GM19452 (cell line): ENCODE data around the gene KREMEN1.

Experiments used
- ATAC-seq: cut with Tn5 transposase; IDR thresholded peaks from one replicate; pipeline ENCODE4 v1.9.1; 2021; ENCODE audit not compliant: unreplicated experiment

KREMEN1 gene

DNA sequence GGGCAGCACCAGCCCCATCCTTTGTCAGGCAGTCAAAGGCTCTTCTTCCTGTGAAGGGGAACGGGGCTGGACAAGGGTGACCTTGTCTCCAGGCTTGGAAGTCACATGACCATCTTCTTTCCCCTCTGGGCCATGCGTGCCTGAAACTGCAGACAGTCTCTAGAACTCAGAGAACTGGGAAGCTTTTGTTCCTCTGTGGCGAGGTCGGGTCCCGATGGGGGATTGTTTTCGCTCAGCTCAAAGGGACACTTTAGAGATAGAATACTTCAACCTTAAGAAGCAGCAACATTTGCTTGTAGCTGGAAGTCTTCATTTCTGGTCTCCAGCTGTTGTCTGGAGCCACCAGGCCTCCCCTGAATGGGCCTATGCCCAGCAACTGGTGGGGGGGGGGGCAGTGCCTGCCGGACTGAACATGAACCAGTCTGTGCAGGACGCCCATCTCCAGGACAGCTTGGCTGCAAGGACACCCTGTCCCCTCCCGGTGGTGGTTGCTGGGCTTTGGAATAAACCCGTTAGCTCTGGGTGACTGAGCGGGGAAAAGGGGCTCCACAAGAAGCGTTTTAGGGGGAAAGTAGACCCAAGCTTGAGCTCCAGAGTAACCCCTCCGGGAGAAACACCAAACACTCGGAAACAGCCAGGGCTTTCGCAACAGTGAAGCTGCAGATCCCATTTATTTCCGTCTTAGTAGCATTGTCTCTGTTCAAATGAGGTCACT, 77.2 kb downstream of the KREMEN1 start:
- ATAC-seq, result no peak

DNA sequence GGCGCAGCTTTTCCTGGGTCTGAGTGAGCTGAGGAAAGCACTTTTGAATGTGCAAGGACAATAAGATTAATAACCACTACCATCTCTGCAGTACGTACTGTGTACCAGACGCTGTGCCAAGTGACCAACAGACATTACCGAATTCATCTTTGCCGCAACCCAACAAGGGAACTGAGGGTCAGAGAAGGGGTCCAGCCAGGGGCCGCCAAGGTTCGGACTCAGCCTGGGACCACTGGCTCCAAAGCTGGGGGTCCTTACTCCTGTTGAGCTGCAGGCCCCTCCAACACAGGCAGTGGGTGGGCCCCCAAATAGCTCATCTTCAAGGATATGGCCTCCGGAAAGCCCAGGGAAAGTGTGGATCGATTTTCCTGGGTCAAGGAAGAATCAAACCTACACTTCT, 77.9 kb downstream of the KREMEN1 start:
- no peak for ATAC-seq

DNA sequence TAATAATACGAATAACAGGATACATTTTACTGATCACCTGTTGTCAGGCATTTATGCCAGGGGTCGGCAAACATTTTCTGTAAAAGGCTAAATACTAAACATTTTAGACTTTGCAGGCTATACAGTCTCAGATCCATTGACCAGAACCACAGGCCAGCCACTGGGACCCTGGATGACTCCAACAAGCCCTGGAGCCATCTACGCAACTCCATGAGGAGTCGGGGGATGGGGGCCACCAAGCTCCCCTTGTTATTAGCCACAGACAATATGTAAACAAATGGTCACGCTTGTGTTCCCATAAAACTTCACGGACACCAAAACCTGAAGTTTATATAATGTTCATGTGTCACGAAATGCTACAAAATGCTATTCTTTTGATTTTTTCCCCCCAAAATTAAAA, 78.5 kb downstream of the KREMEN1 start:
- no peak for ATAC-seq

DNA sequence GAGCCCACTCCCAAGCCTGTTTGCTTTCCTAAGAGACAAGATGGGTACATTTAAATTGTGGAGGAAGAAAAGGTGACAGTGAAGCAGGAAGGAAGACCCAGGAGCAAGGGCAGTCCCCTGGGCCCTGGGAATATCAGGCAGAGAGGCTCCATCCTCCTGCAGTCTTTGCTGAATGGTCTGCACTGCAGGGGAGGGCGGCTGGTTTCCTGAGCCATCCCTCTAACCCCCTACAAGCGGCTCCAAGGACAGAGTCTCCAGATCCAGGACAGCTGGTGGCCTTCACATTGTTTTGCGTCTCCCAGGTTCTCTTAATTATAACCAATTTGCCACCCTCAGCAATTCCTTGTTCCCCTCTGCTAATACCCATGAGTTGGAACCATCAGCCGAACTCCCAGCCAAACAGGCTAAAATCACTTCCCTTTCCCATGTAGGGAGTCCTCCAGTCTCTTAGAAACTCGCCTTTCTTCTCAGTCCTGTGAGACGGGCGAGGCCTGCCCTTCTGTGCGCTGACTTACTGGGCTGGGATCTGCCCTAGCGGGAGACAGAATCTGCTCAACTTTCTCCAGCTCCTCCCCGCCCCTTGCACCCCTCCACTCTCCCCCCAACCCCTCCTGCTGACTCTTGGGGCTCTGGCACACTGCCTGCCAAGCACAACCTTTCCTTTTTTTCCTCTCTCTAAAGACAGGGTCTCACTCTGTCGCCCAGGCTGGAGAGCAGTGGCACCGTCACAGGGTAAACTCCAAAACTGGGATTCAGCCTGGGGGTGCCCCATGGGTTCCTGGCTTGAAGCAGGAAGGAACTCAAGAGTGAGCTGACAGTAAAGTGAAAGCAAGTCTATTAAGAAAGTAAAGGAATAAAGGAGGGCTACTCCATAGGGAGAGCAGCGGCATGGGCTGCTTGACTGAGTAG, 79.5 kb downstream of the KREMEN1 start:
- no peak for ATAC-seq

- ATAC-seq, result no peak
These were observed 80.3 kb downstream of the KREMEN1 start for GRCh38 chr22:29152954-29153719.

DNA sequence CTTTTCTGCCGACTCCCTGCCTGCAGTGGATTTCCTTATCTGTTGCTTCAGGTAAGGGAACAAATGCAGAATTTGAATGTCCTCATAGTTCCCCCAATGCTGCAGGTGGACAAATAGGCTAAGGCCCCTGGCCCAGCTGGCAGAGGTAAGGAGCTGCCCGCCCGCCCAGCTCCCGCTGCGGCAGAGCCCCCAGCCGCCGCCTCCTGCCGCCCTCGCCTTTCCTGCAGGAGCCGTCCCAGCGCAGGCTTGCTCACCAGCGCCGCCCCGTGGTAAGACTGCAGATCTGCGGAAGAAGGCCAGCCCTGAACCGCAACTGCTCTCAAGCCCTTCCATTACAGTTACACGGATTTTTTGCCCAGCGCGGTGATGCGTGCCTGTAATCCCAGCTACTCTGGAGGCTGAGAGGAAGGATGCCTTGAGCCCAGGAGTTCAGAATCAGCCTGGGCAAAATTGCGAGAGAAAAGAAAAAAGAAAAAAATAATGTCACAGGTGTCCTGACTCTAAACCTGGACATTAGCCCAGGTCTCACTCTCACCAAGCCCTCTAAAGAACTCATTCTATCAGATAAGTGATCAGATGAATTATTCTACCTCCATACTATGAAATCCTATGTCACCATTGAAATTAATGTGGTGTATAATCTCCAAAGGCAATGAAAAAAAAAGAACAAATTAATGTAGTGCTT, 81.7 kb downstream of the KREMEN1 start:
- no peak for ATAC-seq

GRCh38 chr22:29155966-29156365, 83.1 kb downstream of the KREMEN1 start:
- no peak for ATAC-seq

GRCh38 chr22:29156507-29156906, 83.7 kb downstream of the KREMEN1 start:
- ATAC-seq, result no peak

DNA sequence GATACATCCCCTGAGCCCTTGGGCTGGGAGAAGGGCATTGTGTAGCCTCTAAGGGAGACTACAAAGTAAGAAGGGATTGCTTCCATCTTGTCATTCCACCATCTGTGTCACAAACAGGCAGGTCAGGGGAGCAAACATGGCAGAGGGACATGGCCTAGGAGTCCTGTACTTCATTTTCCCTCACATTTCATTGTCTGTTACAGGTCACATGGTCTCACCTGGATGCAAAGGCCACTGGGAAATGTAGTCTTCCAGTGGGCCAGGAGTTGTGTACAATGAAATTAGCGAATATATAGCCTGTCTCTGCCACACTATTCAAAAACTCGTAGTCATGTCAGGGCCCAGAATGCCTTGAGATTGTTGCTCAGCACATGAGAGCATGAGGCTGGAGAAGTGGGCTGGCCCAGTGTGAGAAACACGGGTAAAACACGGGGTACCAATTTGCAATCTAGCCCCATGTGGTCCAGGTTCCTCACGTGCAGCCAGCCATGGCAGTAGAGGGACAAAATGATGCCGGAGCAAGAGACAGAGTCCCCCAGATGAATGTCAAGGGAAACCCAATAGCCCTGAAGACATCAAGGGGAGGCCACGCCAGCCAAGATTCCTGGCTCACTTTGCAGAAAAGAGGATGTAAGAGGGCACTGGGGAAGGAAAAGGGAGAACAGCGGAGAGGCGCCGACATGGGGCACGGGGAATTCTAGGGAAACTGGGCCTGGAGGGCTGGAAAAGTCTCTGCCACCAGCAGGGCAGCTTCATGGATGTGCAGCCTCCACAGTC, 85.1 kb downstream of the KREMEN1 start:
- no peak for ATAC-seq

- no peak for ATAC-seq
These were observed 85.7 kb downstream of the KREMEN1 start for GRCh38 chr22:29158546-29158945.

- ATAC-seq, result no peak
These were observed 91.0 kb downstream of the KREMEN1 start for GRCh38 chr22:29163808-29164207.

- ATAC-seq, result no peak
These were observed 92.7 kb downstream of the KREMEN1 start for GRCh38 chr22:29165321-29166060.

- ATAC-seq, result no peak
These were observed 93.3 kb downstream of the KREMEN1 start for GRCh38 chr22:29166180-29166579.

DNA sequence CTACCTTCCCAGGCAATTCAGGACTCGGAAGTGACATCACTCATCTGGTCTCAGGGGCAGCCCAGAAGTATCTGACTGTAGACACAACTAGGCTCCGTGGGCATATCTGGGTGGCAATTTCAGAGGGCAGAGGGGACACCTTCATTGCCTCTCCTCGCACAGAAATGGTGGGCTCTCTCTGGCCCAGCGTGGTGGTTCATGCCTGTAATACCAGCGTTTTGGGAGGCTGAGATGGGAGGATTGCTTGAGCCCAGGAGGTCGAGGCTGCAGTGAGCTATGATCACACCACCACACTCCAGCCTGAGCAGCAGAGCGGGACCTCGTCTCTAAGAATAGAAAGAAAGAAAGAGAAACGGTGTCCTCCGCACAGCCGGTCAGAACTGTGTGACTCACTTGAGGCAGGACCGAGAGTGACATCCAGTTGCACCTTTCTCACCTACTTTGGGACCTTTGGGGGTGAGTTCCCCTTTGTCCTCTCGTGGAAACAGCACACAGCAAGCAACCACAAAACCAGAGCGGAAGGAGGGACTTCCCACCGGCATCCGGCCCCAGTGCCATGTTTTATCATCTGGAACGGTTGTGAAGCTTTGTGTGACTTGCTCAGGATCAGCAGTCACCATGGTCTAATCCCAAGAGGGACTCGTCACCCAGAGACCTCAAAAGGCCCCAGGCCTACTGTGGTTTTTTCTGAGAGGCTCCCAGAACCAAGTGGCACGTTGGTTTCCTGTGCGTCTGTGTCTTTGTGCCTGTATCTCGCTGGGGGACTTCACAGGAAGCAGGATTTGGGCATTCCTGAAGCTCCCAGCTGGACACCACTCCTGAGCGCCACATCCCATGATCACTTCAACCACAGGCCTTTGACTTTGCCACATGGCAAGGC, 94.4 kb downstream of the KREMEN1 start:
- ATAC-seq, result peak; percentile 93

DNA sequence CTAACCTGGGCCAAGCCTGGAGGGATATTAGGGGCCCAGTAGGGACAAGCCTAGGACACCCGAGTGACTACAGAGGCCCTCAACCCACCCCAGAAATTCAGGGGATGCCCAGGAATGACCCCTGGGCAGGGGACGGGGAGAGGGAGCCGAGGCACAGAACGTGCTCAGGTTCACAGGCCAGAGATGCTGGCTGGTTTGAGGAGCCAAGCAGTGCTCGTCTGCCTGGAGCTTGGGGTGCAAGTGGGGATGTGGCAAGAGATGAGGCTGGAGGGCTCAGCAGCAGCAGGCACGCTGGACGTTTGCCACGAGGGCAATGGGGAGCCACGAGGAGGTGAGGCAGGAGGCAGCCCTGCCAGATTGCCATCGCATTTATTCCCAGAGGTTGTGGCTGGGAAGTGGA, 98.9 kb downstream of the KREMEN1 start:
- no peak for ATAC-seq

- ATAC-seq, result no peak
These were observed 99.4 kb downstream of the KREMEN1 start for GRCh38 chr22:29172216-29172615.

DNA sequence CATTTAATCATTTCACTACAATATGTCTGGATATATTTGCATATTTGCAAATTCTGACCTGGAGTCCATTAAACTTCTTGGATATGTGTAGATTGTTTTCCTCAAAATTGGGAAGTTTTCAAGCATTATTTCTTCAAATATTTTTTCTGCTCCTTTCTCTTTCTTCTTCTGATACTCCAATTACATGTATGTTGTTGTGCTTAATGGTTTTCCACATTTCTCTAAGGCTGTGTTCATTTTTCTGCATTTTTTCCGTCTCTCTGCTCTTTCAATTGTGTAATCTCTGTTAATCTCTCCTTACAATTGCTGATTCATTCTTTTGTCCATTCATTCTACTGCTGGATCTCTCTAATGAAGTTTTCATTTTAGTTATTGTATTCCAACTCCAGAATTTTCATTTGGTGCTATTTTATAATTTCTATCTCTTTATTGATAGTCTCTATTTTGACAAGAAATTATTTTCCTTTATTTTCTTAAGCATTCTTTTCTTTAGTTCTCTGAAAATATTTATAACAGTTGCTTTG, 102.5 kb downstream of the KREMEN1 start:
- no peak for ATAC-seq
